Hematopoietic multipotent progenitor cell (in vitro differentiated cells): ENCODE data around the gene B3GAT3. TPM values are rescaled to one million over a fixed set of nuclear protein-coding genes. Genes with fewer than 3 reads are reported as not detected.
"Not testable (repeated sequence)": the region's sequence is repeated elsewhere in the genome, so short reads cannot be mapped to it uniquely, and the experiment has no call there.

Source experiments
- DNase-seq, 3 donors: peaks; one replicate each; pipeline ENCODE4 v3.0.0-alpha.2; 2011 to 2015; ENCODE audit warnings: low read depth in 2 of 3, low spot score in 2 of 3
- total RNA-seq: library from RNA; depleted of rRNA; stranded (reverse); fragments of >200 nt; gene quantifications from one replicate; pipeline ENCODE4 v1.2.3, GENCODE V29; 2012

Gene B3GAT3
- total RNA-seq, 1 donor, result 36.4 TPM

DNA sequence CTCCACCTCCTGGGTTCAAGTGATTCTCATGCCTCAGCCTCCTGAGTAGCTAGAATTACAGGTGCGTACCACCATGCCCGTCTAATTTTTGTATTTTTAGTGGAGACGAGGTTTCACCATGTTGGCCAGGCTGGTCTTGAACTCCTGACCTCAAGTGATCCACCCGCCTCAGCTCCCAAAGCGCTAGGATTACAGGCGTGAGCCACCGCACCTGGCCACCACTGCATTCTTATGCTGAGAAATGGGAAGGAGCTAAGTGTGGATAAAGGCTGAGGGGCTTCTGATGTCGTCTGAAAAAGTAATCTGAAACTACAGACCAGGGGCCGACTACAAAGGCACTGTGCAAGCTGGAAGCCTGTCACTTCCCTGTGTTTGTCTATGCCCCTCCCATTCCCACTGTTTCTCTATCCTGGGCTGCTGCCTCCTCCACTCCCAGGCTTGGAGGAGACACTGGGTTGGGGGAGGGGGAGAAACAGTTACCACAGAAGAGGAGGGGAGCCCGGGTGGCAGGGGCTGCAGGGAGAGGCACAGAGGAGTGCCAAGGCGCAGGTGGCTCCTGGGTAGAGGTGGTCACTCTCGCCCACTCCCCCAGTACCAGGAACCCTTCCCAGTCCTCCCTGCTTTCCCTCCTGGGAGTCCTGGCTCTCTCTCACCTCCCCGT lies 17.2 kb downstream of the B3GAT3 start:
- DNase-seq, result no peak

DNA sequence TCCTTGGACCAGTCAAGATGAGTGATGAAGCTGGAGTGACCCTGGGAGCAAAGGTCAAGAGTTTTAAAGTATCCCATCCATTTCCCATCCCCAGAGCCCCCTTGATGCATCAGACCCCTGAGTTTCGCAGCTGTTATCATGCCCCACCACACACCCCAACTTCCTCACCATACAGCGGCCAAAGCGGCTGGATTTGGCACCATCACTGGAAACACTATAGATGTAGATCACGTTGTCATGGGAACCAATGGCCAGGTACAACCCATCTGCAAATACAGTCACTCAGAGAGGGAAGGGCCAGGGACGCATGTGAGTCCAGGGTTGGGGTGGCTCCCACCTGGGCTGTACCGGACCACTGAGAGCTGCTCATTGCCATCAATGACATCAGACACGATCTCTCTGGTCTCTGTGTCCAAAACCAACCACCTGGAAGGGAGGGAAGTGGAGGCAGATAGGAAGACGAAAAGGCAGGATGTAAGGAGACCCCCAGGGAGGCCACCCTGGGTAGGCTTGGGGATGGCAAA lies 17.9 kb downstream of the B3GAT3 start:
- peak in 1 of 3 donors; percentile 37 for DNase-seq

DNA sequence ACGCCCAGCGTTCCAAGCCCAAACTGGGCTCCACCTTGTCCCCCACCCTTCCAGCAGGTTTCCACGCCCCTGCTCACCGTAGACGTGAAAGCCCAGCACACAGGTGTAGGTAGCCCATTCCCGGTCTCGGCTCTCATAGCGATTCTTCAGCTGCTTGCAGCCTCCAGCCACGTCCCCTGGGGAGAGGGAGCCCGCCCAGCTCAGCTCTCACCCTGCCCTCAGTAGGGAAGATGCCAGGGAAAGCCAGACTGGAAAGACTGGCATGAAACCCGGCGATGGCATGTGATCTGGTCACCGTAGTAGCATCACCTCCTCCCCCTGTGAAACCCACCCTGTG lies 18.7 kb downstream of the B3GAT3 start:
- DNase-seq, result no peak

DNA sequence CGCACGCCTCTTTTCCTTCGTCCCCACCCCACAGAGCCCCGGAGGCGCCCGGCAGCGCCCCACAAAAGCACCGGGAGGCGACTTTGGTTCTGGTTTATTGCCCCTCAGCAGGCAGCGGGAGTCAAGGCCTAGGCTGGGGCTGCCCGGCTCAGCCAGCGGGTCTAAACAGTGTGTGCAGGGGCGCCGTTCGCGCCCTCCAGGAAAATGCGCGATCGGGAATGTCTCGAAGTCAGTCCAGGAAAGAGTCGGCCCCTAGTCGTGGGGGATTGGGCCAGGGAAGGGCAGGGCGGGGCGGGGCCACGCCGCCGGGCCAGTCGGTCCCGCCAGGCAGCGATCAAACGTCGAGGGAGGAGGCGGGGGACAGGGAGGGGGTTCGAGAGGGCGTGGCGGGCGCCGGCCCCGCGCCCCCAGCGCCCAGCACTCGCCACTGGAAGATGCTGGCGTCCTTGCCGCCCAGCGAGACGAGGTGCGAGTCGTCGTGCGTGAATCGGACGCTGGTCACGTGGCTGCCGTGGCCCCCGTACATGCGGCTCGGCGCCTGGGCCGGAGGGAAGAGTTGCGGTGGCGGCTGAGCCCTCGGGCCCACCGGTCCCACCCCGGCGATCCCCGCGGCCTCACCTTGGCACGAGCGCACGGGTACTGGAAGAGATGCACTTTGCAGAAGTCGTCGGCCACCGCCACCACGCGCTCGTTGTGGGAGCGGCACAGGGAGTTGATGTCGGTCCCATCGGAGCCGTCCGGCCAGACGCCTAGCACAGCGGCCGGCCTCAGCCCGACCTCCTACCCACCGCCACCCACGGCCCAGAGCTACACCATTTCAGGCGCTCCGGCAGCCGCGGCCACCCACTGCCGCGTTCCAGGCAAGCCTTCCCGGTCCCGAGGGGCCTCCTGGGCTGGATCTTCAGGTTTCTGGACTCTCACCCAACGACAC lies 19.4 kb downstream of the B3GAT3 start:
- DNase-seq, result no peak

DNA sequence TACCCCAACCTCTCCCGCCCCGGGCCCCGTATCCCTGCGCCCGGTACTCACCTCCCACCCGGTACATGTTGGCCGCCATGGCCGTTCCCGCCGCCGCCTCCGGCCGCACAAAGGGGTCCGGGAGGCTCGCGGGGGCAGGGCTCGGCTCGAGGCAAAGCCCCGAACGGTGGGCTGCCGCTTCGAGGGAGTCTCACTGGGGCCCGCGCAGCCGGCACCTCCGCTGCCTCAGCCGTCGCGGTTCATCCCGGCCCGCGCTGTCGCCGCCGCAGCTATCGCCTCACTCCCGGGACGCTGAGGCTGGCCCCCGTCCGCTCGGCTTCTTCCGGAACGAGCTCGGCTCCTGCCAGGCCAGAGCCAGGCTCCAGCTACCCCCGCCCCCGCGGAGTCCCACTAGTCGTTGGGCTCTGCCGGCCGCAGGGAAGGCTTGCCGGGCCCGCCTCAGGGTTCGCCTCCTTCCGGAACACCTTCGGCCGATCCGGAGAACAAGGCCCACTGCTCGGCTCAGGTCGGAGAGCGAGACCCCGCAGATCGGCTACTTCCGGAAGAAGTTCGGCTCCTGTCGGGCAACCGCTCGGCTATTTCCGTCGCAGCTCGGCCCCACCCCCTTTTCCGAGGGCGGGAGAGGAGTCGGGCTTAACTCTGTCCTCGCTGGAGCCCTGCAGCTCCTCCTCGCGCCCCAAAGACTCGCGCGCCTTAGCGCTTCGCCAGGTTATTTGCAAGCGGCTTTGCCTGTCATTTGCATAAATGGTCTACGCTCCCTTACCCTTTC lies 20.2 kb downstream of the B3GAT3 start, which contains the start of gene MTA2:
TSS of gene MTA2 (minus strand) at position 494 of the 769 bp plus-strand sequence. CDS start at position 79, 415 bp downstream.
- peak; percentile 94 to 99 (median 98) for DNase-seq

DNA sequence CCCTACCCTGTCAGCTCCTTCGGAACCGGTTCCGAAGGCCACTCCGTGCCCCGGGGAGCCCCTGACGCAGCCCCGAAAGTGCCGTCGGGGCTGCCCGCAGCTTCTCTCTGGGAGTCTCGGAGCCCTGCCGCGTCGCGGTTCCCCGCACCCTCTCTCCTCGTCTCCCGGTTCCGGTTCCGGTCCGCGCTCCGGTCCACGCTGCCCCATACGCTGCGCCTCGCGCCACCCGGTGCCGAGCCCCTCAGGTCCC lies 20.7 kb downstream of the B3GAT3 start:
- DNase-seq, result no peak

DNA sequence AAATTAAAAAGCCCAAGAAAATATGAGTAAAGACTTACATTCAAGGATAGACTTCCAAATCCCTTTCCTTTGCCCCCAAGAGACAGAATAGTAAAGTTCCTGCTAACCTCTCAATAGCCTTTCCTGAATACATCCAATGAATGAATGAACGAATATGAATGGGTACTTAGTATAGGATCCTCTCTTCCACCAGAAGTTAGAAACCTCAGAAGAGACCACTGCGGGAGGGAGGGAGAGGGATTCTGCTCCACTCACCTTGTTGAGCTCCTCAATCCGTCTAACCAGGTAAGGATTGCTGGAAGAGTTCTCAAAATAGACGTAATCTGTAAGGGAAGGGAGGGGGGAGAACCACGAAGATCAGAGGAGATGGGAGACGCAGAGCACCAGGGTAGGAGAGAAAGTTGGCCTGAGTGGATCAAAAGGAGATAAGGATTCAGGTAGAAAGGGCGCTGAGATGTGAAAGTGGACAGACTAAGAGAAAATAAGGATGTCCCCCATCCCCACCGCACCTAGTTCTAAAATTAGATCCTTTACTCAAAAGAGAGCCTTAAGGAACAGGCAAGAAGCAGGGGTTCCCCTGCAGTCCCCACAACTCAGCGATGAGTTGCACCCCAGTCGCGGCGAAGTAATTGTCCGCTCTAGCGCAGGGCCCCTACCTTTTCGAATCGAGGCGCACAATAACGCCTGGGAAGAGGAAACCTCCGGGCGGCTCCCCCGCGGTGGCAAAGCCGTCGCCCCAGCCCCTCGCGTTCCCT lies 21.2 kb downstream of the B3GAT3 start:
- no peak for DNase-seq

DNA sequence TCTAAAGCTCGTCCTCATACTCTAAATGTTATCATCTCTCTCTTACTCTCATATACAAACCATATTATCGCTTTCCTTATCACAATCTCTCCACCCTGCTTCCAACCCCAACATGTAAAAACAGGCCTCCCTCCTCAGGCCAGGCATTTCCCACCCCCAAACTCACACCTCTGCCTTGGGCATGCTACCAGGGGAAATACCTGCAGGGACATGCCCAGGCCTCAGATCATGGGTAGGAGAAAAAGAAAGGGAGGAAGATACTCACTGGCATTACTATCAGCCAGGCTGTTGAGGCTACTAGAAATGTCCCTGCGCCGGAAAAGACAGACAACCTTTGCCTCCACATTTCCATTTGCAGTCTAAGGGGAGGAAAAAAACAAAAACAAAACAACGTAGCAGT lies 21.9 kb downstream of the B3GAT3 start:
- no peak for DNase-seq

DNA sequence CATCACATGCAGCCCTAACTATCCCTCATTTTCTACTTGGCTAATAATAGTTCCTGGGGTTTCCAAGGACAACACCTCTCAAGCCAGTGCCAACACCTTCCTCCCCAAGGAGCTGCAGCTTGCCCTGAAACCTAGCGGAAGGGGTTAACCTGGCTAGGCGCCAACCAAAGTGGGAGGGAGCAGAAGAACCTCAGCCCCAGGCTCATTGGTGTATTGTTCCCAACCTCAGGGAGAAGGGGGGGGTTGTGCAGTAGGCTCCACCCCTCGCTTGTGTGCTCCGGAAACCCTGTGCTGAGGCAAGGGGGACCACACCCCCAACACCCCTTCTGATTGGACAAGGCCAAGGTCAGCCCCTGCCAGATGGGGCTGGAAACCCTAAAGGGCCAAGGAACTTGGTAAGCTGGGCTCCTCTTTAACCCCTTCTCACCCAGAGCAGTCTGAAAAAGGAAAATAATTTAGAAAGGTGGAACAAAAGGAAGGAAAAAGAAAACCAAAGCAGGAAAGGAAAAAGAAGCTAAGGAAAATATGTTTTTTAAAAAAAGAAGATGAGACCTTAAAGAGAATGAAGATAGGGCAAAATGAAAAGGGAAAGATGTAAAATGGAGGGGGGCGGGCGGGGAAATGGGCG lies 22.6 kb downstream of the B3GAT3 start:
- DNase-seq, result peak; percentile 82 to 99 (median 99)

DNA sequence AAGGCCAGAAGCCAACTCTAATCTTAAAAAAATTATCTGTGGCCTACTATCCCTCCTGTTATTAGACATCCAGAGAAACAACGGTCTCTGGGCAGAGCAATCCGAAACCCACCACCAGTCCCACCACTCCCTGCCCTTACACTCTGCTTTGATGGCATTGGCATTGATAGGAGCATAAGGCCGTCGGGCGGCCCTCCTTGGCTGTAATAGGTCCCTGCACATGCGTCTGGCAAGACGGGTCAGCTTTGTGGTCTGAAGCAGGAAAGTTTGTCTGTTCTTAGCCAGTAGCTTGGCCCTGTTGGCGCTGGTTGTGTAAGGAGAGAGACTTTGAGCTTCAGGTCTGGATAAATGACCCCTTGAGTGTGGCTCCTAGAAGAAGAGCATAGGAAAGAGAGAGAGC lies 26.7 kb downstream of the B3GAT3 start:
- DNase-seq, result no peak

DNA sequence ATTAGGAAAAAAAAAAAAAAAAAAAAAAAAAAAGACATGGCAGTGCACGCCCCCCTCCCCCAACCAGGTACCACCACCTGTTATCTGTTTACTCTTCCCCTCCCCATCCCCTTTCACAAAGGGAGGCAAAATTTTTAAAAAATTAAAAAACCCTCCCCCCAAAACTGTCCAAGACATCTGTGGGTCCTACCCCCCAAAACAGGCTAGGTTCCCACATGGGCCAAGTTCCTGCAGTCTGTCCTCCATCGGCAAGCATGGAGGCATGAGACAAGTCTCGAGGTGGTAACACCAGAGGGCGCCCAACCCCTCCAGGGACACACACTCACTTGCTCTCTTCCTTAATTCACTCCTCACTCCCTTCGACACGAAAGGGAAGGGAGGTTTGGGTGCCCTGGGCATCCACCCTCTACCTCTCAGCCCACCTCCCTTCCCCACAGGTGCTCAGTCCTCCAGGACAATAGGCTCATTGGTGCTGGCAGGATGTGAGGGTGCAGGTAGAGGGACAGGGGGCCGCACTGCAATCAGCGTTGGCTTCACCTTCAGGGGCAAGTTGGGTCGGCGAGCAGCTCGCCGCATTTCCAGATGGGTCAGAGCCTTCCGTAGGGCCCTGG lies 28.2 kb downstream of the B3GAT3 start:
- DNase-seq, result peak in 2 of 3 donors; percentile 84 to 92

DNA sequence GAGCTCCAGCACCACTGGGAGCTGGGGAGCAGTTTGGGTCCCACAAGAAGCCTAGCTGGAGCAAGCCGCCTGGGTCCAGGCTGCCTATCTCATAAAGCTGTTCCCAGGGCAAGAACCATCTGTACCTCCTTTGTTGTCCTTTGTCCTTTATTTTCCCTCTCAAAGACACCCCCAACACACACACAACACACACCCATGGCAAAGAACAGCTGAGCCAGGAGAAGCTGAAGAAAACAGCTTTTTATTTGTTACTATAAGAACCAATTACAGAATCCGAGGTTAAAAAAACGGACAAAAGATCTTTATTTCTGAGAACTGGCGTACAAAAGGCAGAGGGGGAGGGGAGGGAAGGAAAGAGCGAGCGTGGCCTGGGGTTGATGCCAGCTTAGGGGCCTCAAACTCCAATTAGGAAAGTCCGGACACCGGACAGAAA lies 28.8 kb downstream of the B3GAT3 start:
- DNase-seq, result no peak

DNA sequence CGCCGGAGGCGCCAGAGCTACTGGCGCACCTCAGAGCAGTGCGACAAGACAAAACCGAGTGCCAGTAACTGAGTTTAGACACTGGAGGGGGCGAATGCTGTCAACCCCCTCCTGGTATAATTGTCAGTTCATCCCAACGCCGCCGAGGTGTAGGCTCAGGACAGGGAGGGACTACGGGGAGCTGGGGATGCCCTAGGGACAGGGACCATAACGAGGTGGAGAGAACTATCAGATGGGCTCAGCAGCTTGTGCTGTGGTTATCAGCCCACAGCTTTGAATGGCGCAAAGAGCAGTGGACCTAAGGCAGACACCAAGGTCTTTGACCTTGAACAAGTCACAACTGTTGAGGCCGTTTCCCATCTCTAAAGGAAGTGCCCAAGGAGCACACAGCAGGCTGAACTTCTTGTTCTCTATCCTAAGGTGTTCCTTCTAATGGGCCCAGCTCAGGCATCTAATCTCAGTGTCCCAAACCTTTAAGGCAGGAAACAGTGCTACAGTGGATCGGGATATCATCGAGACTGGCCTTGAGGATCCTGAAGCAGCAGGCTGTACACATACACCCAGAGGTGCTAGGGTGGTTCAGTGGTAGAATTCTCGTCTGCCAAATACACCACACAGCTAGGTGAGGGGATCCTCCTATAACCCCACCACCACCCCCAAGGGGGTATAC lies 29.5 kb downstream of the B3GAT3 start:
- DNase-seq, result no peak

DNA sequence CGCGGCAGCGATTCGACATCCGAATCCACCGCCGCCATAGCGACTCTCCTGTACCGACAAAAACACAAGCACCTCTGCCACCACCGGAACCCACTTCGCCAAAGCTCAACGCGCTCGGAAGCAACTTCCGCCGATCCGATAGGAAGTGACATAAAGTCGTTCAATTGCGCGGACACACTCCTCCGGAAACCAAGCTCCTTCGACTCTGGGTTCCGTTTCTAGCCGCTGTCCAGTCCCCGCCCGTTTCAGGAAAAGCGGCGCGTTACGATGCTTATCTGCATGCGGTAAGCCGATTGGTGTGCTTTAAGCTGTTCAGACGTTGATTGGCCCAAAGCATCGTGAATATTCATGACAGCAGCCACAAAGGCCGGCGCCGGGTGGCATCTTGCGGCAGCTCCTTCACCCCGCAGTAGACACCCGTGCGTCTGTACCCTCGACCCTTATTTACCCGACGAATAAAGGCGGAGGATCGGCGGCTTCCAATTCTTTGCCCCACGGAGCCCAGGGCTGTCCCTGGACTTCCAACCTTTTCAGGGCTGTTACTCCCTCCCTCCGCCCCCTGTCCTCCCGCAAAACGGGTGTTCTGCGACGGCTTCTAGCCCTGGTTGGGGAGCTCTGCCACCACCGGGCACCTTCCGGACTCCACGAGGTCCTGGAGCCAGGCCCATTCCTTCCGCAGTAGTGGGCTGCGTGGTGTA lies 30.2 kb downstream of the B3GAT3 start, which contains the start of gene TUT1:
TSS of gene TUT1 (minus strand) at position 76 of the 698 bp plus-strand sequence. CDS start at position 38, 38 bp downstream.
- DNase-seq, result peak; percentile 92 to 100 (median 98)

DNA sequence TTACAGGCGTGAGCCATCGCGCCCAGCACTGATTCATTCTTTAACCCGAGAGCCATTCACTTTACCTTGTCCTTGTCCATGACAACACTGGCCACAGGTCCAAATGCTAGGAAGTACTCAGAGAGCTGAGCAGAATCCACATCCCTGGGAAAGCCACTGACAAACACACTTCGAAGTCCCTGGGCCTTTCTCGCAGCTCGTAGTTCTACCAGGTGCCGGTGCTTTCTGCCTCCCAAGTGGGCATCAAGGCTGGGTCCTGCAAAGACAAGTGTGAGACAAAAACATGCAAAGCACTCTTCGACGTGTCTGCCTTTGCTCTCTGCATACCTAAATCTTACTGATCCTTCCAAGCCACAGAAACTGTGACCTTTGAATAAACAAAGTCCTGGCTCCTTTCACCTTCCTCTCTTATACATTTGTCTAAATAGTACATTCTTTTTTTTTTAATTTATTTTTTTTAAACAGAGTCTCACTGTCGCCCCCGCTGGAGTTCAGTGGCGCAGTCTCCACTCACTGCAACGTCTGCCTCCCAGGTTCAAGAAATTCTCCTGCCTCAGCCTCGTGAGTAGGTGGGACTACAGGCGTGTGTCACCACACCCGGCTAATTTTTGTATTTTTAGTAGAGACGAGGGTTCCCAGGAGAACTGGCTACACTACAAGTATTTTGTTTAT lies 32.7 kb downstream of the B3GAT3 start:
- DNase-seq, result peak in 1 of 3 donors; percentile 64

DNA sequence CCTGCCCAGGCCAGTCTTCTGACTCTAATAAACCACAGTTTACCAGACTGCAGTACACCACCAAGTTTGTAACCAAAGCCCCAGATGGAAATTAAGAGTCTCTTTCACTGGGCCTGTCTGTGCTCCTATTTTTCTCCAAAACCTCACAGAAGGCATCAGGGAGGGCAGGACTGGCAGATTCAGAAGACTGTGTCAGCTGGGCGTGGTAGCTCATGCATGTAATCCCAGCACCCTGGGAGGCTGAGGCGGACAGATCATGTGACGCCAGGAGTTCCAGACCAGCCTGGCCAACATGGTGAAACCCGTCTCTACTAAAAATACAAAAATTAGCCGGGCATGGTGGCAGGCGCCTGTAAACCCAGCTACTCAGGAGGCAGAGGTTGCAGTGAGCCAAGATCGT lies 36.4 kb downstream of the B3GAT3 start:
- DNase-seq, result not testable (repeated sequence)

DNA sequence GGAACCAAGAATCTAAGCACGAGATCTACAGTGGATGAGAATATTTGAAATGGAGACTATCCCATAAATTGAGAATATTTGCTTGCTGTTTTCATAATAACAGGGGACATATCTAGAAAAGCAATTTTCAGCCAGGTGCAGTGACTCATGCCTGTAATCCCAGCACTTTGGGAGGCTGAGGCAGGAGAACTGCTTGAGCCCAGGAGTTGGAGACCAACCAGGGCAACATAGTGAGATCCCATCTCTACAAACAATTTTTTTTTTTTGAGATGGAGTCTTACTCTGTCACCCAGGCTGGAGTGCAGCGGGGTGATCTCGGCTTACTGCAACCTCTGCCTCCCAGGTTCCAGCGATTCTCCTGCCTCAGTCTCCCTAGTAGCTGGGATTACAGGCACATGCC lies 40.1 kb downstream of the B3GAT3 start:
- not testable (repeated sequence) for DNase-seq
